Keratinocyte (primary cell): ENCODE measurements around the gene YJU2. TPM values are rescaled to one million over a fixed set of nuclear protein-coding genes. Genes with fewer than 3 reads are reported as not detected.

Source experiments
- DNase-seq: peaks from one replicate; pipeline ENCODE4 v3.0.0-alpha.2; 2011; ENCODE audit warnings: low read depth, missing footprints, low spot score
- FAIRE-seq: peaks from 2 replicates; lab custom pipeline; 2011; peaks lifted over from hg19 to GRCh38; lab: Jason Lieb, UNC
- H2AFZ ChIP-seq: 2 replicates; pipeline ENCODE4 v1.6.0; 2012; ENCODE audit warnings: low read length, control low read depth, inconsistent platforms; ENCODE audit not compliant: control insufficient read depth
- H3K27ac ChIP-seq: 2 replicates; pipeline ENCODE4 v1.5.1; 2011; ENCODE audit warnings: low read length; ENCODE audit not compliant: control insufficient read depth, insufficient read depth
- H3K27me3 ChIP-seq: 3 replicates; pipeline ENCODE4 v1.6.0; 2011; ENCODE audit warnings: low read length; ENCODE audit not compliant: control insufficient read depth, insufficient read depth; ENCODE audit errors: extremely low read depth
- H3K36me3 ChIP-seq, 2 experiments: 2 replicates in 1 of 2; 3 replicates in 1 of 2; pipeline ENCODE4 v1.5.1; 2011; ENCODE audit warnings: low read length in 2 of 2, mild to moderate bottlenecking in 1 of 2; ENCODE audit not compliant: control insufficient read depth in 2 of 2, insufficient read depth in 2 of 2; ENCODE audit errors: extremely low read depth in 1 of 2
- H3K4me1 ChIP-seq: 3 replicates; pipeline ENCODE4 v1.5.1; 2011; ENCODE audit warnings: low read length; ENCODE audit not compliant: control insufficient read depth, insufficient read depth; ENCODE audit errors: extremely low read depth
- H3K4me2 ChIP-seq: 3 replicates; pipeline ENCODE4 v1.6.0; 2011; ENCODE audit warnings: low read depth, low read length; ENCODE audit not compliant: control insufficient read depth, insufficient read depth; ENCODE audit errors: extremely low read depth
- H3K4me3 ChIP-seq, 3 experiments: fragments of 200-600 bp in 1 of 3; sonication (generic) in 1 of 3; 2 replicates in 2 of 3; 3 replicates in 1 of 3; pipeline ENCODE4 v1.5.1; 2011 to 2016; ENCODE audit warnings: low read length in 3 of 3, mild to moderate bottlenecking in 3 of 3, control low read depth in 2 of 3, inconsistent platforms in 1 of 3, low read depth in 1 of 3, mixed read lengths in 1 of 3, mixed run types in 1 of 3, moderate library complexity in 1 of 3; ENCODE audit not compliant: control insufficient read depth in 2 of 3, insufficient read depth in 2 of 3; ENCODE audit errors: extremely low read depth in 1 of 3
- H3K79me2 ChIP-seq: 2 replicates; pipeline ENCODE4 v1.6.0; 2012; ENCODE audit warnings: low read length; ENCODE audit not compliant: control insufficient read depth, insufficient read depth
- H3K9ac ChIP-seq: 3 replicates; pipeline ENCODE4 v1.6.0; 2011; ENCODE audit warnings: low read length; ENCODE audit not compliant: control insufficient read depth, insufficient read depth; ENCODE audit errors: extremely low read depth
- H3K9me1 ChIP-seq: 3 replicates; pipeline ENCODE4 v1.6.0; 2011; ENCODE audit warnings: low read length; ENCODE audit not compliant: control insufficient read depth, insufficient read depth; ENCODE audit errors: extremely low read depth
- H3K9me3 ChIP-seq: 2 replicates; pipeline ENCODE4 v1.5.1; 2012; ENCODE audit warnings: low read depth, low read length; ENCODE audit not compliant: control insufficient read depth
- H4K20me1 ChIP-seq: 3 replicates; pipeline ENCODE4 v1.6.0; 2011; ENCODE audit warnings: low read length; ENCODE audit not compliant: control insufficient read depth, insufficient read depth; ENCODE audit errors: extremely low read depth
- EZH2 ChIP-seq: IDR thresholded peaks from one replicate; pipeline ENCODE4 v1.6.1; 2012; ENCODE audit warnings: inconsistent platforms, mild to moderate bottlenecking, low read length, moderate library complexity
- dilution Hi-C: fragments of 300-500 bp; cut with MboI; formaldehyde crosslinking; loops from one replicate; pipeline ENCODE4 v1.7.0; 2020; ENCODE audit warnings: low sequenced_read_pairs; ENCODE audit not compliant: extremely low pct_ligation_motif_present
- polyA plus RNA-seq, 5 experiments: library from polyadenylated mRNA; depleted of rRNA in 3 of 5; stranded (reverse) in 3 of 5; stranded (forward) in 1 of 5; unstranded in 1 of 5; fragments of >200 nt; gene quantifications; 1 replicate in 1 of 5; 2 replicates in 3 of 5; 3 replicates in 1 of 5; pipeline versions ENCODE4 v1.2.1 to v1.2.3, GENCODE V29; 2011 to 2012; ENCODE audit warnings: missing spikeins in 2 of 5, low read depth in 1 of 5, low replicate concordance in 1 of 5
- TF ChIP-seq, protein P1 (sequence below), 3 experiments: IDR thresholded peaks in 1 of 3; conservative IDR thresholded peaks in 1 of 3; optimal IDR thresholded peaks in 1 of 3; 2 replicates in 2 of 3; 3 replicates in 1 of 3; pipeline versions ENCODE3 to v1.5.1; 2011; ENCODE audit warnings: low read length in 3 of 3, mild to moderate bottlenecking in 3 of 3, moderate library complexity in 2 of 3, control low read depth in 1 of 3, inconsistent platforms in 1 of 3; ENCODE audit not compliant: insufficient read depth in 2 of 3; ENCODE audit errors: extremely low read depth in 1 of 3

Gene YJU2
- polyA plus RNA-seq, 1 donor (not counting 4 experiments of a cell fraction or from before 2014, with no cell fraction given) = 13.7 TPM

DNA sequence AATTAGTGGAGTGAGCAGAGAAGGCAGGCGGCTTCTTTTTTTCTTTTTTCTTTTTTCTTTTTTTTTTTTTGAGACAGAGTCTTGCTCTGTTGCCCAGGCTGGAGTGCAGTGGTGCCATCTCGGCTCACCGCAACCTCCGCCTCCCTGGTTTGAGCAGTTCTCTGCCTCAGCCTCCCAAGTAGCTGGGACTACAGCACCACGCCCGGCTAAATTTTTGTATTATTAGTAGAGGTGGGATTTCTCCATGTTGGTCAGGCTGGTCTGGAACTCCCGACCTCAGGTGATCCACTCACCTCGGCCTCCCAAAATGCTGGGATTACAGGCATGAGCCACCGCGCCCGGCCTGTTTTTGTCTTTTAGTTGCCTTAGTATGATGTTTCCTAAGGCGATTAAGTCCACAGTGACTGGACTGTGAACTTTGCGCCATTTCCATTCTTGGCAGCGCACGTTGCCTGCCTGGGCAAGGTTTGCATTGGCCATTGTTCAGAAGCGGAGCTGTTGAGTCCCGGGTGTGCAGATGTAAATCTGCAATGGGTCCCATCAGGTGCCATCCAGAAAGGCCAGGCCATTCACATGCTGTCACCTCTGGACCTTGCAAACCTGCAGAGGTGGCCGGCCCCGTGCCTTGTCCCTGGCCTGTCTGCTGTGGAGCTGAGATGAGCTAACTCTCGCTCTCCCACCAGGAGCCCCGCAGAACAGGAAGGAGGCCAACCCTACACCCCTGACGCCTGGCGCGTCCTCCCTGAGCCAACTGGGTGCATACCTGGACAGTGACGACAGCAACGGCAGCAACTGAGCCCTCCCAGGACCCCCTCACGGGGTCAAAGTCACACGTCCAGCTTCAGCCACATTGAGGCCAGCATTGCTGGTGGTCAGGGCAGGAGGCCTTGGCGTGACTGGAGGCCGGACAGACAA, 21.3 kb downstream of the YJU2 start:
- Histone ChIP-seq H3K36me3 (peaks cover 12% of the 10 kb centered on the region in 2 experiments), H2AFZ (no peak overlapping the region), H3K27ac (no peak overlapping the region), H3K9me3 (peaks cover 1% of the 10 kb centered on the region), H4K20me1 (peaks cover 3% of the 10 kb centered on the region), H3K4me3 (no peak overlapping the region), H3K9ac (no peak overlapping the region), H3K9me1 (no peaks in the 10 kb centered on the region), H3K4me1 (no peaks in the 10 kb centered on the region), H3K79me2 (no peaks in the 10 kb centered on the region), H3K27me3 (no peaks in the 10 kb centered on the region), H3K4me2 (no peak overlapping the region)
- DNase-seq (no peak), FAIRE-seq (no peak)
- no peak for TF ChIP-seq EZH2
- dilution Hi-C loops = no loop called here

DNA sequence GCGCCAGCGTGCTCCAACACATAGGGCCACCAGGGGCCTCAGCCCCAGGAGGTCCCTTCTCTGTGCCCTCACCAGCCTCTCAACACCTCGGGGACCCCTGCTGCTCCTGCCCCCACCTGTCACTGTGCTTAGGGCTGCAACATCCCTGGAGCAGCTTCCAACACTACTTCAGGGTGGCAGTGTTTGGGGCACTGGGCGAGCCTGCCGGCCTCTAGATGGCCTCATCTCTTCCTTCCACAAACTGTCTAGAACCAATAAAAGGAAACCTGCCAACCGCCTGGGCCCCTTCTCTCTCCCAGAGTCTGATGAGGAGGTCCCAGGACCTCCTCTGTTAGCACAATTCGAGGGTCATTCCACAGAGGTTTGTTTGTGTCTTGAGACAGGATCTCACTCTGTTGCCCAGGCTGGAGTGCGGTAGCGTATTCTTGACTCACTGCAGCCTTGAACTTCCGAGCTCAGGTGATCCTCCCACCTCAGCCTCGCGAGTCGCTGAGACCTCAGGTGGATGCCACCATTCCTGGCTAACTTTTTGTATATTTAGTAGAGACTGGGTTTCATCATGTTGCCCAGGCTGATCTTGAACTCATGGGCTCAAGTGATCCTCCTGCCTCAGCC, 22.0 kb downstream of the YJU2 start:
- no peak for DNase-seq
- H3K36me3 ChIP-seq = peaks cover 11 to 12% of the 10 kb centered on the region in 2 experiments
- H3K4me2 ChIP-seq = no peak overlapping the region
- no peak overlapping the region for H3K27ac ChIP-seq
- H3K9me1 ChIP-seq = no peaks in the 10 kb centered on the region
- H3K4me1 ChIP-seq = no peaks in the 10 kb centered on the region
- peaks cover 1% of the 10 kb centered on the region for H3K9me3 ChIP-seq
- H3K27me3 ChIP-seq = no peaks in the 10 kb centered on the region
- H2AFZ ChIP-seq = no peak overlapping the region
- H3K9ac ChIP-seq = no peak overlapping the region
- H4K20me1 ChIP-seq = peaks cover 3% of the 10 kb centered on the region
- no peak overlapping the region for H3K4me3 ChIP-seq
- no peak for TF ChIP-seq EZH2
- TF ChIP-seq, protein P1, sequence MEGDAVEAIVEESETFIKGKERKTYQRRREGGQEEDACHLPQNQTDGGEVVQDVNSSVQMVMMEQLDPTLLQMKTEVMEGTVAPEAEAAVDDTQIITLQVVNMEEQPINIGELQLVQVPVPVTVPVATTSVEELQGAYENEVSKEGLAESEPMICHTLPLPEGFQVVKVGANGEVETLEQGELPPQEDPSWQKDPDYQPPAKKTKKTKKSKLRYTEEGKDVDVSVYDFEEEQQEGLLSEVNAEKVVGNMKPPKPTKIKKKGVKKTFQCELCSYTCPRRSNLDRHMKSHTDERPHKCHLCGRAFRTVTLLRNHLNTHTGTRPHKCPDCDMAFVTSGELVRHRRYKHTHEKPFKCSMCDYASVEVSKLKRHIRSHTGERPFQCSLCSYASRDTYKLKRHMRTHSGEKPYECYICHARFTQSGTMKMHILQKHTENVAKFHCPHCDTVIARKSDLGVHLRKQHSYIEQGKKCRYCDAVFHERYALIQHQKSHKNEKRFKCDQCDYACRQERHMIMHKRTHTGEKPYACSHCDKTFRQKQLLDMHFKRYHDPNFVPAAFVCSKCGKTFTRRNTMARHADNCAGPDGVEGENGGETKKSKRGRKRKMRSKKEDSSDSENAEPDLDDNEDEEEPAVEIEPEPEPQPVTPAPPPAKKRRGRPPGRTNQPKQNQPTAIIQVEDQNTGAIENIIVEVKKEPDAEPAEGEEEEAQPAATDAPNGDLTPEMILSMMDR (optimal IDR thresholded peaks at IDR 0.05 in 1 of 3, IDR thresholded peaks at IDR 0.05 in 1 of 3, conservative IDR thresholded peaks at IDR 0.05 in 1 of 3; ENCODE audit: extremely low read depth in 1 of 3, insufficient read depth in 2 of 3, low read length in 3 of 3) = peak in 1 of 3 experiments; percentile 4
- dilution Hi-C loops = no loop called here
- no peak for FAIRE-seq
- H3K79me2 ChIP-seq = no peaks in the 10 kb centered on the region
